Testis (tissue), 3 donors: ENCODE measurements around the gene NEURL1B. TPM values are rescaled to one million over a fixed set of nuclear protein-coding genes. Genes with fewer than 3 reads are reported as not detected.

Source experiments
- DNase-seq: peaks from one replicate; pipeline ENCODE4 v3.0.0-alpha.2; 2019
- H3K27ac ChIP-seq, 2 donors: fragments of 200-600 bp; sonication (generic); one replicate each; pipeline ENCODE4 v1.5.1; 2019
- H3K27me3 ChIP-seq: fragments of 200-600 bp; sonication (generic); one replicate; pipeline ENCODE4 v1.5.1; 2019
- H3K36me3 ChIP-seq: fragments of 200-600 bp; sonication (generic); one replicate; pipeline ENCODE4 v1.5.1; 2017; ENCODE audit warnings: low read depth; ENCODE audit errors: missing control alignments
- H3K4me1 ChIP-seq: fragments of 200-600 bp; sonication (generic); one replicate; pipeline ENCODE4 v1.5.1; 2019
- H3K4me3 ChIP-seq, 2 donors: fragments of 200-600 bp; sonication (generic); one replicate each; pipeline ENCODE4 v1.5.1; 2017 to 2019
- H3K9me3 ChIP-seq: fragments of 200-600 bp; sonication (generic); one replicate; pipeline ENCODE4 v1.5.1; 2017
- CTCF ChIP-seq, 3 experiments: fragments of 450-650 bp in 2 of 3; fragments of 200-600 bp in 1 of 3; sonication (generic) in 1 of 3; IDR thresholded peaks; one replicate each; pipeline ENCODE4 v1.5.1; 2016 to 2019; ENCODE audit warnings: antibody characterized with exemption in 3 of 3, mild to moderate bottlenecking in 2 of 3, moderate library complexity in 1 of 3
- POLR2A ChIP-seq: fragments of 450-650 bp; IDR thresholded peaks from one replicate; pipeline ENCODE4 v1.6.1; 2017; ENCODE audit warnings: antibody characterized with exemption, mild to moderate bottlenecking, moderate library complexity
- WGBS, 2 donors: methylation state at CpG; one replicate each; pipeline ENCODE4 v1.1.5; 2018; 5-methylcytosine and 5-hydroxymethylcytosine counted together
- intact Hi-C: fragments of 100-400 bp; cut with DNase I; formaldehyde crosslinking; loops from one replicate; pipeline ENCODE4 v1.15.1; 2023; ENCODE audit warnings: low total_unique reads
- polyA plus RNA-seq: library from polyadenylated mRNA; stranded (reverse); fragments of 350-450 nt; fragmentation: Illumina TruSeq; extraction: RNeasy Lipid Tissue Mini Kit (QIAGEN cat#74804); gene quantifications from one replicate; pipeline ENCODE4 v1.2.3, GENCODE V29; 2014; ENCODE audit warnings: low read depth, low replicate concordance; ENCODE audit not compliant: insufficient read depth
- total RNA-seq, 2 donors: library from RNA; depleted of rRNA; stranded (reverse); fragments of >200 nt; gene quantifications; one replicate each; pipeline ENCODE4 v1.2.3, GENCODE V29; 2016

The NEURL1B gene
- total and polyA plus RNA-seq, 3 donors from 2014 or later: 15.8 to 18.1 (median 17.1) TPM

- Histone ChIP-seq H3K9me3 (no peaks in the 10 kb centered on the region), H3K27ac (no peak overlapping the region), H3K27me3 (no peaks in the 10 kb centered on the region), H3K4me1 (peaks cover 4% of the 10 kb centered on the region), H3K4me3 (no peak overlapping the region), H3K36me3 (no peaks in the 10 kb centered on the region)
- TF ChIP-seq CTCF (IDR thresholded peaks at IDR 0.05): no peak
- no peak for TF ChIP-seq POLR2A
- no peak for DNase-seq
- intact Hi-C loops: no loop called here
- WGBS, 2 donors: 92 to 93% methylated on average over 4 of the region's 4 CpGs
Observed at GRCh38 chr5:172612771-172613170, 28.3 kb upstream of the NEURL1B start.

GRCh38 chr5:172616136-172616535, 24.9 kb upstream of the NEURL1B start:
- Histone ChIP-seq H3K9me3 (no peaks in the 10 kb centered on the region), H3K27ac (peak overlapping the region in 1 of 2 donors; percentile 7), H3K4me1 (peaks cover 4% of the 10 kb centered on the region), H3K4me3 (no peak overlapping the region), H3K27me3 (no peaks in the 10 kb centered on the region), H3K36me3 (no peaks in the 10 kb centered on the region)
- DNase-seq: no peak
- WGBS, 2 donors: 59 to 72% methylated on average over 5 of the region's 5 CpGs
- intact Hi-C loops: no loop called here
- TF ChIP-seq POLR2A: no peak
- TF ChIP-seq CTCF (IDR thresholded peaks at IDR 0.05): no peak

GRCh38 chr5:172616730-172617129, 24.3 kb upstream of the NEURL1B start:
- H3K36me3 ChIP-seq: no peaks in the 10 kb centered on the region
- peak overlapping the region in 1 of 2 donors; percentile 46 for H3K27ac ChIP-seq

GRCh38 chr5:172617817-172618216, 23.2 kb upstream of the NEURL1B start:
- 62 to 78% methylated on average over 12 to 26 of the region's 26 CpGs for WGBS, 2 donors
- Histone ChIP-seq H3K9me3 (no peaks in the 10 kb centered on the region), H3K4me3 (peak overlapping the region in 1 of 2 donors; percentile 24), H3K4me1 (peaks cover 4% of the 10 kb centered on the region), H3K27me3 (no peaks in the 10 kb centered on the region), H3K36me3 (no peaks in the 10 kb centered on the region), H3K27ac (no peak overlapping the region)
- no peak for DNase-seq
- TF ChIP-seq POLR2A (no peak), CTCF (IDR thresholded peaks at IDR 0.05) (no peak)
- intact Hi-C loops: no loop called here

More at GRCh38 chr5:172616730-172617129, 24.3 kb upstream of the NEURL1B start:
- Histone ChIP-seq H3K4me1 (peaks cover 4% of the 10 kb centered on the region), H3K27me3 (no peaks in the 10 kb centered on the region), H3K4me3 (peak overlapping the region in 1 of 2 donors; percentile 24), H3K9me3 (no peaks in the 10 kb centered on the region)
- DNase-seq: peak; percentile 36
- intact Hi-C loops: no loop called here
- TF ChIP-seq POLR2A (no peak), CTCF (IDR thresholded peaks at IDR 0.05) (no peak)
- WGBS, 2 donors: 9 to 12% methylated on average over 10 to 16 of the region's 16 CpGs
